Spleen (tissue), 11 donors: ENCODE data around the gene CSHL1. TPM values are rescaled to one million over a fixed set of nuclear protein-coding genes. Genes with fewer than 3 reads are reported as not detected.
A peak's percentile ranks its signal among the peaks of the same experiment; 100 is the strongest.
"Not testable (repeated sequence)": the region's sequence is repeated elsewhere in the genome, so short reads cannot be mapped to it uniquely, and the experiment has no call there.

Experiments
- DNase-seq: peaks from one replicate; pipeline ENCODE4 v3.0.0-alpha.2; 2020
- H3K27ac ChIP-seq, 8 donors: fragments of 200-600 bp; sonication (generic) in 7 of 8; 1 replicate in 4 of 8; 2 replicates in 4 of 8; pipeline versions ENCODE4 v1.5.0 to v1.8.0; 2016 to 2021; ENCODE audit warnings: inconsistent platforms in 4 of 8, mild to moderate bottlenecking in 4 of 8, moderate library complexity in 1 of 8
- H3K27me3 ChIP-seq, 7 donors: fragments of 200-600 bp; sonication (generic) in 6 of 7; replicated peaks in 1 of 7; 1 replicate in 4 of 7; 2 replicates in 3 of 7; pipeline versions ENCODE4 v1.5.0 to v1.8.0; 2016 to 2021; ENCODE audit warnings: inconsistent platforms in 3 of 7, mild to moderate bottlenecking in 1 of 7
- H3K36me3 ChIP-seq, 6 donors: fragments of 200-600 bp; sonication (generic) in 5 of 6; 1 replicate in 4 of 6; 2 replicates in 2 of 6; pipeline versions ENCODE4 v1.5.0 to v1.8.0; 2016 to 2021; ENCODE audit warnings: inconsistent platforms in 2 of 6
- H3K4me1 ChIP-seq, 6 donors: fragments of 200-600 bp; sonication (generic) in 5 of 6; 1 replicate in 3 of 6; 2 replicates in 3 of 6; pipeline versions ENCODE4 v1.5.0 to v1.8.0; 2016 to 2021; ENCODE audit warnings: inconsistent platforms in 3 of 6
- H3K4me3 ChIP-seq, 8 donors: fragments of 200-600 bp; sonication (generic) in 7 of 8; 1 replicate in 4 of 8; 2 replicates in 4 of 8; pipeline versions ENCODE4 v1.5.0 to v1.8.0; 2016 to 2021; ENCODE audit warnings: inconsistent platforms in 4 of 8, mild to moderate bottlenecking in 4 of 8, moderate library complexity in 2 of 8
- H3K9me3 ChIP-seq, 8 donors: fragments of 200-600 bp; sonication (generic) in 7 of 8; 1 replicate in 4 of 8; 2 replicates in 4 of 8; pipeline versions ENCODE4 v1.5.0 to v1.8.0; 2016 to 2021; ENCODE audit warnings: inconsistent platforms in 4 of 8
- CTCF ChIP-seq, 11 experiments: fragments of 200-600 bp in 7 of 11; fragments of 450-650 bp in 4 of 11; sonication (generic) in 4 of 11; IDR thresholded peaks in 8 of 11; conservative IDR thresholded peaks in 3 of 11; 1 replicate in 7 of 11; 2 replicates in 4 of 11; pipeline versions ENCODE4 v1.4.0 to v1.8.0; 2016 to 2021; ENCODE audit warnings: antibody characterized with exemption in 11 of 11, inconsistent platforms in 4 of 11, mild to moderate bottlenecking in 1 of 11
- WGBS, 5 donors: extraction: QIAGEN DNeasy Blood & Tissue Kit in 3 of 5; methylation state at CpG; one replicate each; pipeline versions ENCODE4 v1.1.5 to v1.1.7; 2013 to 2018; 5-methylcytosine and 5-hydroxymethylcytosine counted together
- intact Hi-C: fragments of 100-400 bp; cut with DNase I; formaldehyde crosslinking; loops from one replicate; pipeline ENCODE4 v1.15.0; 2023; ENCODE audit warnings: low total_unique reads
- polyA plus RNA-seq, 3 donors: library from polyadenylated mRNA; stranded (reverse); fragments of 200-250 nt; gene quantifications; one replicate each; pipeline ENCODE4 v1.2.1, GENCODE V29; 2013
- small RNA-seq, 4 donors: library from RNA; depleted of rRNA; stranded (forward); fragments of <200 nt; gene quantifications; one replicate each; pipeline ENCODE3, GENCODE V24; 2016
- total RNA-seq, 7 donors: library from RNA; depleted of rRNA in 3 of 7; stranded (reverse); fragments of >200 nt in 3 of 7; fragmentation: NEBNext Ultra II Directional in 4 of 7; extraction: Animal tissue kit (Norgen Biotek cat#: 25700) in 4 of 7; gene quantifications; one replicate each; pipeline versions ENCODE4 v1.1.0 to v1.2.1, GENCODE V29; 2016 to 2021
- donor health status: healthy with polysubstance abuse.
- donor health status: DM: no; HTN: no; CAD: no; lungs with moderate emphysema.
- donor health status: DM: no; HTN: no; CAD: no.
- donor health status: Bipolar disorder and iron deficiency.
- donor health status: healthy.
- donor health status: DM: no; HTN: no; CAD: no.
- donor health status: DM: yes; HTN: yes; CAD: no.

CSHL1 gene
- total and polyA plus RNA-seq, 10 donors: 0.06 TPM; not detected in 9

GRCh38 chr17:63870292-63870665 lies 40.8 kb downstream of the CSHL1 start:
- H3K9me3 ChIP-seq, H3K4me3 ChIP-seq, DNase-seq, H3K27ac ChIP-seq, intact Hi-C loops, H3K36me3 ChIP-seq, H3K4me1 ChIP-seq, H3K27me3 ChIP-seq: not testable (repeated sequence)
- WGBS, 5 donors: 82 to 93% (median 89%) methylated on average over 4 of the region's 4 CpGs

- H3K4me3 ChIP-seq, DNase-seq, intact Hi-C loops, H3K27ac ChIP-seq, H3K27me3 ChIP-seq, H3K9me3 ChIP-seq, H3K4me1 ChIP-seq, H3K36me3 ChIP-seq: not testable (repeated sequence)
- TF ChIP-seq CTCF (IDR thresholded peaks at IDR 0.05 in 8 of 11, conservative IDR thresholded peaks at IDR 0.05 in 3 of 11): peak in 1 of 11 experiments; percentile 14
- WGBS, 5 donors: 65 to 77% (median 75%) methylated on average over 9 of the region's 9 CpGs
Observed at GRCh38 chr17:63869491-63870291, 41.4 kb downstream of the CSHL1 start.

- H3K27me3 ChIP-seq, H3K9me3 ChIP-seq, H3K36me3 ChIP-seq, intact Hi-C loops, H3K27ac ChIP-seq, H3K4me3 ChIP-seq, H3K4me1 ChIP-seq: not testable (repeated sequence)
- DNase-seq: peak; percentile 28
- 69 to 81% (median 78%) methylated on average over 6 to 7 of the region's 7 CpGs for WGBS, 5 donors
Observed at GRCh38 chr17:63866625-63867024, 44.4 kb downstream of the CSHL1 start.

Small RNA genes within 50 kb of the gene (small RNA-seq; reads per million reads assigned to genes)
- 0 reads per million in 4 donors for gene AC040958.1
- 0 reads per million in 4 donors for gene AC127029.1
- 0 reads per million in 4 donors for gene GH1

Other genes starting within 250 kb of the CSHL1 start
- gene LIMD2, start 211.1 kb downstream of the CSHL1 start, total RNA-seq: 100 to 1,000 TPM; 211 to 381 (median 249) TPM
- gene LIMD2, start 211.1 kb downstream of the CSHL1 start, polyA plus RNA-seq: 100 to 1,000 TPM; 414 to 554 (median 480) TPM
- 10 to 100 TPM; 43.9 to 72.0 (median 60.7) TPM for gene STRADA, start 169.5 kb downstream of the CSHL1 start, total RNA-seq
- 10 to 100 TPM; 20.5 to 31.3 (median 26.6) TPM for gene STRADA, start 169.5 kb downstream of the CSHL1 start, polyA plus RNA-seq
- gene CCDC47, start 137.7 kb downstream of the CSHL1 start, total RNA-seq: 10 to 100 TPM; 50.7 to 74.0 (median 63.6) TPM
- 10 to 100 TPM in 2 of 3 donors, 1 to 10 TPM in 1; 8.9 to 15.7 (median 13.1) TPM for gene CCDC47, start 137.7 kb downstream of the CSHL1 start, polyA plus RNA-seq
- 100 to 1,000 TPM; 107 to 136 (median 126) TPM for gene DDX42, start 137.1 kb downstream of the CSHL1 start, total RNA-seq
- 10 to 100 TPM; 45.0 to 70.5 (median 61.8) TPM for gene DDX42, start 137.1 kb downstream of the CSHL1 start, polyA plus RNA-seq
- 100 to 1,000 TPM in 2 of 7 donors, 10 to 100 TPM in 5; 74.5 to 102 (median 97.2) TPM for gene PSMC5, start 83.8 kb downstream of the CSHL1 start, total RNA-seq
- gene PSMC5, start 83.8 kb downstream of the CSHL1 start, polyA plus RNA-seq: 100 to 1,000 TPM; 135 to 175 (median 147) TPM
- 10 to 100 TPM; 26.1 to 45.7 (median 37.7) TPM for gene FTSJ3, start 83.6 kb downstream of the CSHL1 start, total RNA-seq
- 10 to 100 TPM; 13.5 to 22.9 (median 16.3) TPM for gene FTSJ3, start 83.6 kb downstream of the CSHL1 start, polyA plus RNA-seq
- gene SMARCD2, start 68.6 kb downstream of the CSHL1 start, total RNA-seq: 100 to 1,000 TPM in 3 of 7 donors, 10 to 100 TPM in 4; 76.5 to 154 (median 95.7) TPM
- 10 to 100 TPM; 47.3 to 84.8 (median 57.9) TPM for gene SMARCD2, start 68.6 kb downstream of the CSHL1 start, polyA plus RNA-seq
- not detected for gene CSH2, start 37.6 kb downstream of the CSHL1 start, total RNA-seq
- gene CSH2, start 37.6 kb downstream of the CSHL1 start, polyA plus RNA-seq: not detected
- gene GH2, start 29.3 kb downstream of the CSHL1 start, total RNA-seq: not detected
- not detected for gene GH2, start 29.3 kb downstream of the CSHL1 start, polyA plus RNA-seq
- not detected for gene CSH1, start 14.7 kb downstream of the CSHL1 start, total RNA-seq
- gene CSH1, start 14.7 kb downstream of the CSHL1 start, polyA plus RNA-seq: not detected
- gene GH1, start 7.6 kb upstream of the CSHL1 start, total RNA-seq: 1 to 10 TPM in 2 of 7 donors, under 1 TPM in 3, not detected in 2; 0.47 to 1.4 (median 0.79) TPM
- 1 to 10 TPM in 1 of 3 donors, under 1 TPM in 2; 0.29 to 1.5 (median 0.65) TPM for gene GH1, start 7.6 kb upstream of the CSHL1 start, polyA plus RNA-seq
- 100 to 1,000 TPM; 149 to 226 (median 192) TPM for gene CD79B, start 21.1 kb upstream of the CSHL1 start, total RNA-seq
- 100 to 1,000 TPM; 386 to 659 (median 624) TPM for gene CD79B, start 21.1 kb upstream of the CSHL1 start, polyA plus RNA-seq
- gene SCN4A, start 61.7 kb upstream of the CSHL1 start, total RNA-seq: 1 to 10 TPM in 5 of 7 donors, under 1 TPM in 2; 0.54 to 4.0 (median 1.3) TPM
- under 1 TPM; 0.14 to 0.70 (median 0.26) TPM for gene SCN4A, start 61.7 kb upstream of the CSHL1 start, polyA plus RNA-seq
- gene PRR29, start 87.1 kb upstream of the CSHL1 start, total RNA-seq: 1 to 10 TPM; 1.6 to 9.1 (median 3.5) TPM
- 1 to 10 TPM in 1 of 3 donors, under 1 TPM in 2; 0.65 to 3.6 (median 0.73) TPM for gene PRR29, start 87.1 kb upstream of the CSHL1 start, polyA plus RNA-seq
- gene ICAM2, start 109.4 kb upstream of the CSHL1 start, total RNA-seq: 100 to 1,000 TPM; 136 to 412 (median 275) TPM
- gene ICAM2, start 109.4 kb upstream of the CSHL1 start, polyA plus RNA-seq: 100 to 1,000 TPM in 1 of 3 donors, 10 to 100 TPM in 2; 79.2 to 108 (median 86.7) TPM
- gene ERN1, start 218.9 kb upstream of the CSHL1 start, total RNA-seq: 10 to 100 TPM; 34.5 to 65.4 (median 47.2) TPM
- 1 to 10 TPM; 3.1 to 6.2 (median 3.7) TPM for gene ERN1, start 218.9 kb upstream of the CSHL1 start, polyA plus RNA-seq